Measurements from ENCODE around the gene EFCAB6. TPM values are rescaled to one million over a fixed set of nuclear protein-coding genes. Genes with fewer than 3 reads are reported as not detected.

Gene EFCAB6
- total RNA-seq, 4 donors from 2014 or later: 2.0 to 8.4 (median 5.7) TPM

DNA sequence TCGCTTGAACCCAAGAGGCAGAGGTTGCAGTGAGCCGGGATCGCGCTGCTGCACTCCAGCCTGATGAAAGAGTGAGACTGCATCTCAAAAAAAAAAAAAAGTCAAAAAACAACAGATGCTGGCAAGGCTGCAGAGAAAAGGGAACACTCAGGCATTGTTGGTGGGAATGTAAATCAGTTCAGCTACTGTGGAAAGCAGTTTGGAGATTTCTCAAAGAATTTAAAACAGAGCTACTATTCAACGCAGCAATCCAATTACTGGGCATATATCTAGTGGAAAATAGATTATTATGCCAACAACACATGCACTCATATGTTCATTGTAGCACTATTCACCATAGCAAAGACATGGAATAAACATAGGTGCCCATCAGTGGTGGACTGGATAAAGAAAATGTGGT lies 89.7 kb downstream of the EFCAB6 start:
- Histone ChIP-seq H3K9me3 (no peaks in the 10 kb centered on the region), H3K27ac (no peak overlapping the region), H3K4me3 (no peak overlapping the region), H3K27me3 (no peaks in the 10 kb centered on the region), H3K36me3 (no peaks in the 10 kb centered on the region), H3K4me1 (no peaks in the 10 kb centered on the region)
- TF ChIP-seq POLR2A (IDR thresholded peaks at IDR 0.05): no peak
- TF ChIP-seq, protein P1, sequence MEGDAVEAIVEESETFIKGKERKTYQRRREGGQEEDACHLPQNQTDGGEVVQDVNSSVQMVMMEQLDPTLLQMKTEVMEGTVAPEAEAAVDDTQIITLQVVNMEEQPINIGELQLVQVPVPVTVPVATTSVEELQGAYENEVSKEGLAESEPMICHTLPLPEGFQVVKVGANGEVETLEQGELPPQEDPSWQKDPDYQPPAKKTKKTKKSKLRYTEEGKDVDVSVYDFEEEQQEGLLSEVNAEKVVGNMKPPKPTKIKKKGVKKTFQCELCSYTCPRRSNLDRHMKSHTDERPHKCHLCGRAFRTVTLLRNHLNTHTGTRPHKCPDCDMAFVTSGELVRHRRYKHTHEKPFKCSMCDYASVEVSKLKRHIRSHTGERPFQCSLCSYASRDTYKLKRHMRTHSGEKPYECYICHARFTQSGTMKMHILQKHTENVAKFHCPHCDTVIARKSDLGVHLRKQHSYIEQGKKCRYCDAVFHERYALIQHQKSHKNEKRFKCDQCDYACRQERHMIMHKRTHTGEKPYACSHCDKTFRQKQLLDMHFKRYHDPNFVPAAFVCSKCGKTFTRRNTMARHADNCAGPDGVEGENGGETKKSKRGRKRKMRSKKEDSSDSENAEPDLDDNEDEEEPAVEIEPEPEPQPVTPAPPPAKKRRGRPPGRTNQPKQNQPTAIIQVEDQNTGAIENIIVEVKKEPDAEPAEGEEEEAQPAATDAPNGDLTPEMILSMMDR (IDR thresholded peaks at IDR 0.05): no peak
- intact Hi-C loops (cut with DNase I; ENCODE audit: low total_unique reads): no loop called here
- no peak for DNase-seq

- H3K4me3 ChIP-seq: no peak overlapping the region
- DNase-seq: no peak
- H3K9me3 ChIP-seq: no peaks in the 10 kb centered on the region
- H3K27me3 ChIP-seq: no peaks in the 10 kb centered on the region
- intact Hi-C loops (cut with DNase I; ENCODE audit: low total_unique reads): no loop called here
- no peaks in the 10 kb centered on the region for H3K4me1 ChIP-seq
- no peak for TF ChIP-seq POLR2A (IDR thresholded peaks at IDR 0.05)
- TF ChIP-seq, protein P1 (IDR thresholded peaks at IDR 0.05): no peak
- no peak overlapping the region for H3K27ac ChIP-seq
- no peaks in the 10 kb centered on the region for H3K36me3 ChIP-seq
Measured at GRCh38 chr22:43720716-43721115, 91.4 kb downstream of the EFCAB6 start.

- no peak for DNase-seq
- Histone ChIP-seq H3K4me3 (no peak overlapping the region), H3K27ac (no peak overlapping the region), H3K27me3 (no peaks in the 10 kb centered on the region), H3K4me1 (no peaks in the 10 kb centered on the region), H3K9me3 (no peaks in the 10 kb centered on the region), H3K36me3 (no peaks in the 10 kb centered on the region)
- TF ChIP-seq, protein P1 (IDR thresholded peaks at IDR 0.05): no peak
- TF ChIP-seq POLR2A (IDR thresholded peaks at IDR 0.05): no peak
- intact Hi-C loops (cut with DNase I; ENCODE audit: low total_unique reads): no loop called here
Measured at GRCh38 chr22:43714104-43714503, 98.0 kb downstream of the EFCAB6 start.

GRCh38 chr22:43711681-43712080 lies 100.4 kb downstream of the EFCAB6 start:
- no peak overlapping the region for H3K4me3 ChIP-seq
- TF ChIP-seq, protein P1 (IDR thresholded peaks at IDR 0.05): no peak
- TF ChIP-seq POLR2A (IDR thresholded peaks at IDR 0.05): no peak
- no peaks in the 10 kb centered on the region for H3K4me1 ChIP-seq
- no peaks in the 10 kb centered on the region for H3K27me3 ChIP-seq
- no peaks in the 10 kb centered on the region for H3K36me3 ChIP-seq
- H3K27ac ChIP-seq: no peak overlapping the region
- no peak for DNase-seq
- intact Hi-C loops (cut with DNase I; ENCODE audit: low total_unique reads): no loop called here
- no peaks in the 10 kb centered on the region for H3K9me3 ChIP-seq

DNA sequence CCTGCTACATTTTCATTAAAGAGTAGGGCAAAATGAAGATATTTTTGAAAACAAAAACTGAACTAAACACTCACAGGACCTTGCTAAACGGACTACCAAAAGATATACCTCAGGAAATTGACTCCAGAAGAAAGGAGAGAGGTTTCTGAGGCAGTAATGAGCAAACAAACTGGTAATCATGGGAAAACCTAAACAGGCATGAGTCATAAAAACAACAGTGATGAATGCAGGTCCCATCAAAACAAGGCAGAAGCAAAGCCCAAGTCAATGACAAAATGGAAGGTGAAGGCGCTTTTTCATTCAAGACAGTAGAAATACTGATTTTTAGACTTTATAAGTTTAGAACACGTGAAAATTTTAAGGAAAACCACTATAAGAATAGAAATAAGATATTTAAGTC lies 104.5 kb downstream of the EFCAB6 start:
- Histone ChIP-seq H3K36me3 (no peaks in the 10 kb centered on the region), H3K4me3 (no peak overlapping the region), H3K27me3 (no peaks in the 10 kb centered on the region), H3K9me3 (peaks cover 0 to 20% of the 10 kb centered on the region in 2 donors), H3K27ac (no peak overlapping the region), H3K4me1 (no peaks in the 10 kb centered on the region)
- TF ChIP-seq, protein P1 (IDR thresholded peaks at IDR 0.05): no peak
- TF ChIP-seq POLR2A (IDR thresholded peaks at IDR 0.05): no peak
- DNase-seq: no peak
- intact Hi-C loops (cut with DNase I; ENCODE audit: low total_unique reads): no loop called here
